PFSK-1 (cell line): Measurements from ENCODE around the gene ENTPD3.

Source experiments
- FOXP2 ChIP-seq: optimal IDR thresholded peaks from 2 replicates; pipeline ENCODE3; 2011; ENCODE audit warnings: borderline replicate concordance, control low read depth, inconsistent platforms; ENCODE audit not compliant: insufficient read depth; ENCODE audit errors: extremely low read length, extremely low read depth
- POLR2AphosphoS5 ChIP-seq: IDR thresholded peaks from 2 replicates; pipeline ENCODE4 v1.6.1; 2012; ENCODE audit warnings: low read depth, mild to moderate bottlenecking, control low read depth, low read length, moderate library complexity
- SIN3A ChIP-seq: IDR thresholded peaks from 2 replicates; pipeline ENCODE4 v1.6.1; 2012; ENCODE audit warnings: mild to moderate bottlenecking, low read length, moderate library complexity, borderline replicate concordance; ENCODE audit not compliant: insufficient read depth
- TAF1 ChIP-seq: IDR thresholded peaks from 2 replicates; pipeline ENCODE4 v1.6.1; 2012; ENCODE audit warnings: low read length, control low read depth, borderline replicate concordance; ENCODE audit not compliant: insufficient read depth
- TF ChIP-seq, protein P1 (sequence below), 2 experiments: IDR thresholded peaks; 2 replicates each; pipeline versions ENCODE4 v1.6.1 to v1.8.0; 2011 to 2012; ENCODE audit warnings: low read depth in 2 of 2, low read length in 2 of 2, control low read depth in 1 of 2, inconsistent platforms in 1 of 2, mild to moderate bottlenecking in 1 of 2, moderate library complexity in 1 of 2; ENCODE audit not compliant: insufficient read depth in 1 of 2

Gene ENTPD3

DNA sequence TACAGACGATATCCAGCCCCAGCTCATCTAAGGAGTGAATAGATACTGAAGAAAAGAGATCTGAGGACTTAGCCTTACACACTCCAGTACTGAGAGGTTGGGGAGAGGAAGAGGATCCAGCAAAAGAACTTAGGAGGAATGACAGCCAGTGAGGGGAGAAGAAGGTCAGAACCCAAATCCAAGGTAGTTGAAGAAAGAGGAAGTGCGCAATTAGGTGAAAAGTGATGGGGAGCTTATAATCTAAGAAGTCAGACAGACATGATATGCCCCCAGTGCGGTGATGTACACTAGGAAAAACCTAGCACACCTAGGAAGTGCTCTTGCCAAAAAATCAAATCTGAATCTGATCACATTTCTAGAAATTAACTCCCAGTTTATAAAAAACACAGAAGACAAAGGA, 20.6 kb downstream of the ENTPD3 start:
- TF ChIP-seq, protein P1, sequence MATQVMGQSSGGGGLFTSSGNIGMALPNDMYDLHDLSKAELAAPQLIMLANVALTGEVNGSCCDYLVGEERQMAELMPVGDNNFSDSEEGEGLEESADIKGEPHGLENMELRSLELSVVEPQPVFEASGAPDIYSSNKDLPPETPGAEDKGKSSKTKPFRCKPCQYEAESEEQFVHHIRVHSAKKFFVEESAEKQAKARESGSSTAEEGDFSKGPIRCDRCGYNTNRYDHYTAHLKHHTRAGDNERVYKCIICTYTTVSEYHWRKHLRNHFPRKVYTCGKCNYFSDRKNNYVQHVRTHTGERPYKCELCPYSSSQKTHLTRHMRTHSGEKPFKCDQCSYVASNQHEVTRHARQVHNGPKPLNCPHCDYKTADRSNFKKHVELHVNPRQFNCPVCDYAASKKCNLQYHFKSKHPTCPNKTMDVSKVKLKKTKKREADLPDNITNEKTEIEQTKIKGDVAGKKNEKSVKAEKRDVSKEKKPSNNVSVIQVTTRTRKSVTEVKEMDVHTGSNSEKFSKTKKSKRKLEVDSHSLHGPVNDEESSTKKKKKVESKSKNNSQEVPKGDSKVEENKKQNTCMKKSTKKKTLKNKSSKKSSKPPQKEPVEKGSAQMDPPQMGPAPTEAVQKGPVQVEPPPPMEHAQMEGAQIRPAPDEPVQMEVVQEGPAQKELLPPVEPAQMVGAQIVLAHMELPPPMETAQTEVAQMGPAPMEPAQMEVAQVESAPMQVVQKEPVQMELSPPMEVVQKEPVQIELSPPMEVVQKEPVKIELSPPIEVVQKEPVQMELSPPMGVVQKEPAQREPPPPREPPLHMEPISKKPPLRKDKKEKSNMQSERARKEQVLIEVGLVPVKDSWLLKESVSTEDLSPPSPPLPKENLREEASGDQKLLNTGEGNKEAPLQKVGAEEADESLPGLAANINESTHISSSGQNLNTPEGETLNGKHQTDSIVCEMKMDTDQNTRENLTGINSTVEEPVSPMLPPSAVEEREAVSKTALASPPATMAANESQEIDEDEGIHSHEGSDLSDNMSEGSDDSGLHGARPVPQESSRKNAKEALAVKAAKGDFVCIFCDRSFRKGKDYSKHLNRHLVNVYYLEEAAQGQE (IDR thresholded peaks at IDR 0.05; ENCODE audit: insufficient read depth in 1 of 2, low read depth in 2 of 2, low read length in 2 of 2), result no peak
- TF ChIP-seq TAF1 (no peak), FOXP2 (no peak), POLR2AphosphoS5 (no peak), SIN3A (no peak)

DNA sequence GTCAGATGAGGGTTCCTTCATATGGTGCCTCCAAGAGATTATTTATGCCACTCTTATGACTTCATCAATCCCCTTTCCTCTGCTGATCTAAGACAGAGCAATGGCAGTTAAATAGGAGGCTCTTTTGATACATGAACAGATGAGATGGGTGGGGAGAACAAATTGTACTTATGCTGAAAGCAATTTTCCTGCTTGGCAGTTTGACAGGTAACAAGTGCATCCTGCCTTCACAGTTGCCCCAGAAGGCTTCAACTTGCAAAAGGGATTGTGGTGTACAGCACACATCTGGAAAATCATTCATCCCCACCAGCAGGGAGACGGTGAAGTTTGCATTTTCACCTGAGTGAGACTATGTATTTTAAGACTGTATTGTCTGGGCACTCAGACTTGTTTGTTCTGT, 27.3 kb downstream of the ENTPD3 start:
- TF ChIP-seq SIN3A, result no peak
- TF ChIP-seq POLR2AphosphoS5, result no peak
- no peak for TF ChIP-seq TAF1
- no peak for TF ChIP-seq FOXP2
- TF ChIP-seq, protein P1 (IDR thresholded peaks at IDR 0.05; ENCODE audit: insufficient read depth in 1 of 2, low read depth in 2 of 2, low read length in 2 of 2), result no peak

DNA sequence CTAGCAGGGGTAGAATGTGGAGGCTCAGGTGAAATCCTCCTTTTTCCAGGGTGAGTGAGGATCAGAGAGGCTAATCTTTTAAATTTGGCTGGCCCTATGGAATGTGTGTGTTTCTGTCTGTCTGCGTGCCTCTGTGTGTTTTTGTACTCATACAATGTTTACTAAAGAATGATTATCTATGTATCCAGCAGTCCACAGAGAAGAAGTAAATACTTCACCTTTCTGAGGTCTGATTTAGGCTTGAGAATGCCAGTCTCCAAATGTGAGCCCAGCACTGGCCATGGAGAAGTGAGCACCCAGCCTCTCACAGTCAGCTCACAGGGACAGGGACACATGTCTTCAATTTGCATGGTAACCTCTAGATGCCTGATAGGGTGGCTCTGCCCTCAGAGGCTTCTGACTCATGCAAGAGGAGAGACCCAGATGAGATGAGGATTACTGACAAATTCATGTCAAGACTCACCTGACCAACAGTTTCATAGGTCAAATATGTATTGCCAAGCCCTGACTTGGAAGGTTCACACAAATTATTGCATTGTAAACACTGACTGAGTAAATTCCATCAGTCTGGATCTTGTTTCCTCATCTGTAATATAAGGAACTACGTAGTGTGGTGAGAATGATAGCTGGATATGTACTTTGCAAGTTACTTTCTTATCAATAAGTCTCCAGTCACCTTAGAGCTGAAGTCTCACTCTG, 31.0 kb downstream of the ENTPD3 start:
- TF ChIP-seq SIN3A, result no peak
- TF ChIP-seq POLR2AphosphoS5, result no peak
- no peak for TF ChIP-seq FOXP2
- TF ChIP-seq TAF1, result no peak
- TF ChIP-seq, protein P1 (IDR thresholded peaks at IDR 0.05; ENCODE audit: insufficient read depth in 1 of 2, low read depth in 2 of 2, low read length in 2 of 2), result no peak

DNA sequence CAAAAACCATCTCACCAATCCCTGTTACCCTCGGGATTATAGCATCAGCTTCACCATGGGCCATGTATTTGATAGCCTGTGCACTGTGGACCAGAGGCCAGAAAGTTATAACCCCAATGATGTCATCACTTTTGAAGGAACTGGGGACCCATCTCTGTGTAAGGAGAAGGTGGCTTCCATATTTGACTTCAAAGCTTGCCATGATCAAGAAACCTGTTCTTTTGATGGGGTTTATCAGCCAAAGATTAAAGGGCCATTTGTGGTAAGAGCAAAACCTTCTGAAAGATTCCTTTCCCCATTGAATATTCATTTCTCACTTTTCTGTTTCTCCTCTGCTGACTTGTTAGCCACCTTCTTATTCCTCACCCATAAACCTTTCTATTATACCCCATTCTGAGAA, 35.9 kb downstream of the ENTPD3 start:
- TF ChIP-seq TAF1 (no peak), POLR2AphosphoS5 (no peak), SIN3A (no peak), FOXP2 (no peak)
- TF ChIP-seq, protein P1 (IDR thresholded peaks at IDR 0.05; ENCODE audit: insufficient read depth in 1 of 2, low read depth in 2 of 2, low read length in 2 of 2), result no peak
